OCI-LY1 (cell line): ENCODE data around the gene TAX1BP1.
"Not testable (repeated sequence)": the region's sequence is repeated elsewhere in the genome, so short reads cannot be mapped to it uniquely, and the experiment has no call there.

Source experiments
- H2AFZ ChIP-seq: fragments of 200-600 bp; sonication (generic), shearing (Covaris generic); 2 replicates; pipeline ENCODE4 v1.6.0; 2014; ENCODE audit warnings: antibody characterized with exemption, mild to moderate bottlenecking, low read length
- H3F3A ChIP-seq: fragments of 200-600 bp; sonication (generic), shearing (Covaris generic); 2 replicates; pipeline ENCODE4 v1.6.0; 2014; ENCODE audit warnings: mild to moderate bottlenecking, antibody characterized with exemption, low read length, moderate library complexity; ENCODE audit not compliant: insufficient read depth
- H3K27ac ChIP-seq: fragments of 200-600 bp; sonication (generic); 2 replicates; pipeline ENCODE4 v1.5.1; 2014; ENCODE audit warnings: low read length, mixed run types, mild to moderate bottlenecking, low read depth; ENCODE audit not compliant: poor library complexity, severe bottlenecking
- H3K27me3 ChIP-seq: fragments of 200-600 bp; sonication (generic); 2 replicates; pipeline ENCODE4 v1.6.0; 2014; ENCODE audit warnings: antibody characterized with exemption, mild to moderate bottlenecking, low read length, moderate library complexity; ENCODE audit not compliant: insufficient read depth
- H3K36me3 ChIP-seq: fragments of 200-600 bp; sonication (generic); 2 replicates; pipeline ENCODE4 v1.6.1; 2014; ENCODE audit warnings: mild to moderate bottlenecking, antibody characterized with exemption, low read length, moderate library complexity, mixed read lengths; ENCODE audit not compliant: insufficient read depth
- H3K4me1 ChIP-seq: fragments of 200-600 bp; sonication (generic); 2 replicates; pipeline ENCODE4 v1.5.1; 2014; ENCODE audit warnings: mild to moderate bottlenecking, low read length, moderate library complexity; ENCODE audit not compliant: insufficient read depth, severe bottlenecking
- H3K4me2 ChIP-seq: fragments of 200-600 bp; sonication (generic), shearing (Covaris generic); 2 replicates; pipeline ENCODE4 v1.6.1; 2014; ENCODE audit warnings: low read length
- H3K4me3 ChIP-seq: fragments of 200-600 bp; sonication (generic); 2 replicates; pipeline ENCODE4 v1.5.1; 2014; ENCODE audit warnings: low read length, low read depth, mild to moderate bottlenecking, mixed read lengths; ENCODE audit not compliant: poor library complexity, severe bottlenecking
- H3K79me2 ChIP-seq: fragments of 200-600 bp; shearing (Covaris generic); 2 replicates; pipeline ENCODE4 v1.6.1; 2016; ENCODE audit warnings: mixed run types, low read length, mixed read lengths; ENCODE audit not compliant: insufficient read depth
- H3K9ac ChIP-seq: fragments of 200-600 bp; sonication (generic), shearing (Covaris generic); 2 replicates; pipeline ENCODE4 v1.6.1; 2014; ENCODE audit warnings: mild to moderate bottlenecking, low read length, mixed read lengths
- H3K9me2 ChIP-seq: fragments of 200-600 bp; sonication (generic), shearing (Covaris generic); 2 replicates; pipeline ENCODE4 v1.6.1; 2014; ENCODE audit warnings: low read depth, mild to moderate bottlenecking, low read length, mixed read lengths
- H3K9me3 ChIP-seq: fragments of 200-600 bp; shearing (Covaris generic); 2 replicates; pipeline ENCODE4 v1.6.1; 2014; ENCODE audit warnings: low read length, mixed read lengths
- H4K20me1 ChIP-seq: fragments of 200-600 bp; sonication (generic), shearing (Covaris generic); 2 replicates; pipeline ENCODE4 v1.6.0; 2016; ENCODE audit warnings: mild to moderate bottlenecking, low read length; ENCODE audit not compliant: insufficient read depth
- EZH2 ChIP-seq: fragments of 200-600 bp; sonication (generic), shearing (Covaris generic); IDR thresholded peaks from 2 replicates; pipeline ENCODE4 v1.8.0; 2017; ENCODE audit warnings: borderline replicate concordance, mixed run types, mild to moderate bottlenecking, antibody characterized with exemption, low read length, moderate library complexity, mixed read lengths
- TF ChIP-seq, protein P1 (sequence below): fragments of 200-600 bp; sonication (generic), shearing (Covaris generic); IDR thresholded peaks from 2 replicates; pipeline ENCODE4 v1.5.1; 2017; ENCODE audit warnings: mild to moderate bottlenecking, antibody characterized with exemption, low read length, moderate library complexity, mixed read lengths

Gene TAX1BP1

DNA sequence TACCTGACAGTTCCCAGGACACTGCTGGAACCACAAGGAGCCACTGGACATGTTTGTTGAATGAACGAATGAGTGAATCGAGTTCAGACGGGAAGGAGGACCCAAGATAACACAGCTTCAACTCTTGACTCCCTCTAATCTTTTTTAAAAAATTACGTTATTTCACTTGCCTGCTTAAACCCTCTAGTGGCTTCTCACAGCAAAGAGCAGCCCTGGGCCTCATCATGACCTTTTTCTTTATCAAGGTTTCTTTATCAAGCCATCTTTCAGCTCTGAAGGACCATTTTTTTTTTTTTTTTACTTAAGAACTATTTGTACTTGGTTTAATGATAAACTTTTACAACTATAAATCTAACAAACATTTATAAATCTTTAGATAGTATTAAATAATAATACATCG, 110.6 kb downstream of the TAX1BP1 start:
- Histone ChIP-seq H3K79me2 (no peaks in the 10 kb centered on the region), H3K36me3 (no peaks in the 10 kb centered on the region; the same call in 1 of the 2 replicates), H2AFZ (no peak overlapping the region), H3F3A (no peaks in the 10 kb centered on the region), H3K27ac (no peak overlapping the region), H3K4me2 (no peak overlapping the region), H3K9me3 (no peaks in the 10 kb centered on the region), H3K4me1 (no peaks in the 10 kb centered on the region), H3K4me3 (no peak overlapping the region), H3K27me3 (no peaks in the 10 kb centered on the region), H3K9me2 (no peaks in the 10 kb centered on the region), H4K20me1 (no peaks in the 10 kb centered on the region), H3K9ac (no peak overlapping the region)
- TF ChIP-seq, protein P1, sequence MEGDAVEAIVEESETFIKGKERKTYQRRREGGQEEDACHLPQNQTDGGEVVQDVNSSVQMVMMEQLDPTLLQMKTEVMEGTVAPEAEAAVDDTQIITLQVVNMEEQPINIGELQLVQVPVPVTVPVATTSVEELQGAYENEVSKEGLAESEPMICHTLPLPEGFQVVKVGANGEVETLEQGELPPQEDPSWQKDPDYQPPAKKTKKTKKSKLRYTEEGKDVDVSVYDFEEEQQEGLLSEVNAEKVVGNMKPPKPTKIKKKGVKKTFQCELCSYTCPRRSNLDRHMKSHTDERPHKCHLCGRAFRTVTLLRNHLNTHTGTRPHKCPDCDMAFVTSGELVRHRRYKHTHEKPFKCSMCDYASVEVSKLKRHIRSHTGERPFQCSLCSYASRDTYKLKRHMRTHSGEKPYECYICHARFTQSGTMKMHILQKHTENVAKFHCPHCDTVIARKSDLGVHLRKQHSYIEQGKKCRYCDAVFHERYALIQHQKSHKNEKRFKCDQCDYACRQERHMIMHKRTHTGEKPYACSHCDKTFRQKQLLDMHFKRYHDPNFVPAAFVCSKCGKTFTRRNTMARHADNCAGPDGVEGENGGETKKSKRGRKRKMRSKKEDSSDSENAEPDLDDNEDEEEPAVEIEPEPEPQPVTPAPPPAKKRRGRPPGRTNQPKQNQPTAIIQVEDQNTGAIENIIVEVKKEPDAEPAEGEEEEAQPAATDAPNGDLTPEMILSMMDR, result no peak
- no peak for TF ChIP-seq EZH2

GRCh38 chr7:27856703-27857485, 116.9 kb downstream of the TAX1BP1 start:
- H3K27ac ChIP-seq, H3F3A ChIP-seq, H2AFZ ChIP-seq, H4K20me1 ChIP-seq, H3K9me2 ChIP-seq, H3K27me3 ChIP-seq, H3K4me2 ChIP-seq, H3K36me3 ChIP-seq, H3K79me2 ChIP-seq, H3K4me3 ChIP-seq, H3K9me3 ChIP-seq, H3K4me1 ChIP-seq, H3K9ac ChIP-seq: not testable (repeated sequence)

DNA sequence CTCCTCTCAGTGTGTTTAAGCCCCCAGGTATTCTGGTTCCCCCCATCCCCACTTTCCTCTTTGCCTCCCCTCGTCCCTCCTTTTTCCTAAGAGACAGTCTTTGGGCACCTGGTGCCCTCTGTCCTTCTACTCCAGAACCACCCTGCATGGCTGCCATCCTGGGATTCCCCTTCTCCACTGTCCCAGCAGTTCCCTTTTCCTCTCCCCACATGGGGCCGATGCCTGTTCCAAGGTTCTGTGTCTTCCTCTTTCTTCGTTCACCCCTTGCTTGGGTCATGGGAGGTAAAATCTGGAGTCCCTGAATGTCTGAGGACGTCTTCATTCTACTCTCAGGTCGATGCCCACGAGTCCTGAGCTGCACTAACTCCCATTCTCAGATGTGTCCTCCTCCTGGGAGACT, 120.8 kb downstream of the TAX1BP1 start:
- Histone ChIP-seq H3K4me2 (no peak overlapping the region), H3K79me2 (no peaks in the 10 kb centered on the region)
- TF ChIP-seq EZH2, result no peak
- TF ChIP-seq, protein P1, result no peak

DNA sequence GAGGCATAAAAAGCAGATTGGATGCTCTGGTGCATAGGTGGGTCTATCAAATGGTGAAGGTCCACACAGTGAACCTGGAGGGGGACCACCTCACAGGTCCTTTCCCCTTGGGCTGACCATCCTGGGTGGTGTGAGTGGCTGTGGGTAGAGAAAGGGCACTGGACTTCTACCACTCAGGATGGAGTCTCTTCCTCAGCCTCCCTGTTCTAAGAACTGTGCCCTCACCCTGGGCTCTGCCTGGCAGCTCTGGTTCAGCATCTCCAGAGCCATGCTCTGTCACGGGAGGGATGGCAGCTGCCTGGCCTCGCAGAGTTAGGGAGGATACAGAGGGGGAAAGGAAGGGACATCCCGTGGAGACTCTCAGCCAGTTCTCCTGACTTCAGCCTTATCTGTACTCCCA, 121.8 kb downstream of the TAX1BP1 start:
- TF ChIP-seq, protein P1, result no peak
- TF ChIP-seq EZH2, result no peak

More for the DNA sequence above, 120.8 kb downstream of the TAX1BP1 start:
- Histone ChIP-seq H4K20me1 (no peaks in the 10 kb centered on the region), H3K9ac (no peak overlapping the region), H3K36me3 (no peaks in the 10 kb centered on the region; the same call in 1 of the 2 replicates), H3K27me3 (no peaks in the 10 kb centered on the region), H3F3A (no peaks in the 10 kb centered on the region), H3K9me2 (no peaks in the 10 kb centered on the region), H3K4me1 (no peaks in the 10 kb centered on the region), H2AFZ (no peak overlapping the region), H3K9me3 (no peaks in the 10 kb centered on the region), H3K4me3 (no peak overlapping the region), H3K27ac (no peak overlapping the region)

More for the DNA sequence above, 121.8 kb downstream of the TAX1BP1 start:
- Histone ChIP-seq H3K4me3 (no peak overlapping the region), H3K9ac (no peak overlapping the region), H3K9me2 (no peaks in the 10 kb centered on the region), H3K36me3 (no peaks in the 10 kb centered on the region; the same call in 1 of the 2 replicates), H4K20me1 (no peaks in the 10 kb centered on the region), H2AFZ (no peak overlapping the region), H3K27me3 (no peaks in the 10 kb centered on the region), H3K79me2 (no peaks in the 10 kb centered on the region), H3K4me1 (no peaks in the 10 kb centered on the region), H3K4me2 (no peak overlapping the region), H3K9me3 (no peaks in the 10 kb centered on the region), H3F3A (no peaks in the 10 kb centered on the region), H3K27ac (no peak overlapping the region)
